VCaP (cell line): ENCODE data around the gene APBA2.

Experiments used
- H3K27ac ChIP-seq: fragments of 450-650 bp; 2 replicates; pipeline ENCODE4 v1.5.1; 2017
- TF ChIP-seq, protein P1 (sequence below): fragments of 450-650 bp; conservative IDR thresholded peaks from 2 replicates; pipeline ENCODE4 v1.5.1; 2017; ENCODE audit warnings: mild to moderate bottlenecking, moderate library complexity

APBA2 gene

GRCh38 chr15:28950916-28951315 is 65.1 kb downstream of the APBA2 start:
- TF ChIP-seq, protein P1, sequence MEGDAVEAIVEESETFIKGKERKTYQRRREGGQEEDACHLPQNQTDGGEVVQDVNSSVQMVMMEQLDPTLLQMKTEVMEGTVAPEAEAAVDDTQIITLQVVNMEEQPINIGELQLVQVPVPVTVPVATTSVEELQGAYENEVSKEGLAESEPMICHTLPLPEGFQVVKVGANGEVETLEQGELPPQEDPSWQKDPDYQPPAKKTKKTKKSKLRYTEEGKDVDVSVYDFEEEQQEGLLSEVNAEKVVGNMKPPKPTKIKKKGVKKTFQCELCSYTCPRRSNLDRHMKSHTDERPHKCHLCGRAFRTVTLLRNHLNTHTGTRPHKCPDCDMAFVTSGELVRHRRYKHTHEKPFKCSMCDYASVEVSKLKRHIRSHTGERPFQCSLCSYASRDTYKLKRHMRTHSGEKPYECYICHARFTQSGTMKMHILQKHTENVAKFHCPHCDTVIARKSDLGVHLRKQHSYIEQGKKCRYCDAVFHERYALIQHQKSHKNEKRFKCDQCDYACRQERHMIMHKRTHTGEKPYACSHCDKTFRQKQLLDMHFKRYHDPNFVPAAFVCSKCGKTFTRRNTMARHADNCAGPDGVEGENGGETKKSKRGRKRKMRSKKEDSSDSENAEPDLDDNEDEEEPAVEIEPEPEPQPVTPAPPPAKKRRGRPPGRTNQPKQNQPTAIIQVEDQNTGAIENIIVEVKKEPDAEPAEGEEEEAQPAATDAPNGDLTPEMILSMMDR = no peak
- no peak overlapping the region for H3K27ac ChIP-seq

DNA sequence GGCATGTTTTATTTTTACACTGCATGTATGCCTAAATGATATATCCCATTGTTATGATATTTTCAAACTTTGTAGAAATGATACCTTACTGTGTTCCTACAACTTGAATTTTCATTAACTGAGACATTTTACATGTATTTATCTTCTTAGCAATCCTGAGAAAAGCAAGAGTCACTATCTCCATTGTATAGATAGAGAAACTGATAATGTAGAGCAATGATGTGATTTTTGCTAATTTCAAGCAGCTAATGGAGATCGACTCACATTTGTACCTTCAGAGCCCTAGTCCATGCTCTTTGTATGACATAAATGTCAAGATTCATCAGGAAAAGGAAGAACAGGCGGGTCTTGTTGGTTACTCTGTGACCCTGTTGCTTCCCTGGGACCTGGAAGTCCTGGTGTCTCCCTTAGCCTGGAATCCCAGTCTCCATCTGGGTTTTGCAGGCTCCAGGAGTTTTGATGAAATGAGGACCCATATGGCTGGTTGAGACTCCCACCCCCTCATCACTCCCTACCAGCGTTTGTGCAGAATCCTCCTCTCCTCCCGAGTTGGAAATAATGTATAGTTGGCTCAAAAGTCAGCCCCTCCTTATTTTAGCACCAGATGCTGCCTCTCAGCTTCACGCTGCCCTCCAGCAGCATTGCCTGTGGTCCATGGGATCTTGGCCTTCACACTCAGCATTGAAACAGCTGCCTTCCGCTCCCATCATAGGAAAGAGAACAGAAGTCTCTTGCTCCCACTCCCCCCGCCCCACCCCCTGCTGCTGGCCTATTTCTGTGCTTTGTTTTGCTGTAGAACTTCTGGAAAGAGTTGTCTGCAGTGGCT is 67.1 kb downstream of the APBA2 start:
- TF ChIP-seq, protein P1 = no peak
- no peak overlapping the region for H3K27ac ChIP-seq

DNA sequence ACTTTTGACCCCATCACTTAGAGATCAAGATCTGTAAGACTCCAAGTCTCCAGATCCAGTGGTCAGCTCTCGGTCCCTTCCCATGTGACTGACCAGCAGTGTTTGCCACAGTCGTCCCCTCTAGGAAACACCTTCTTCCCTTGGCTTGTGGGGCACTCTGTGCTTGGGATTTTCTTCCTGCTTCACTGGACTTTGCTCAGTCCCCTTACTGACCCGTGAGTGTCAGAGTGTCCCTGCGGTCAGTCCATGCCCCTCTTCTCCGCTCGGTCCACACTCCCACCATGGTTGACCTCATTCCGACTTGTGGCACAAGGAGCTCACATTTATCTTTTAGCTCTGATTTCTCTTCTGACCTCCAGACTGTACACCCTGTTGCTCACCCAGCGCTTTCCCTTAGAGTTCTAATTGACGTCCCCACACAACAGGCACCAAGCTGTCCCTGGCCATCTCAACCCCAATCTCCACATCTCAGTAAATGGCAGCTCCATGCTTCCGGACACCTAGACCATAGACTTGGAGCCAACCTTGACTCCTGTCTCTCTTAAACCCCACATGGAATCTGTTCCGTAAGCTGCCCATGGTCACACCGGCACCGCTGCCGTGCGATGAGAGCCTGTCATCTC is 67.9 kb downstream of the APBA2 start:
- TF ChIP-seq, protein P1 = no peak
- H3K27ac ChIP-seq = no peak overlapping the region

- TF ChIP-seq, protein P1 = no peak
- H3K27ac ChIP-seq = peak overlapping the region; percentile 70
Observed at GRCh38 chr15:28954466-28955159, 68.8 kb downstream of the APBA2 start.

- TF ChIP-seq, protein P1 = no peak
- H3K27ac ChIP-seq = peak overlapping the region; percentile 70
Observed at GRCh38 chr15:28955160-28955992, 69.6 kb downstream of the APBA2 start.

GRCh38 chr15:28955993-28956421 is 70.2 kb downstream of the APBA2 start:
- H3K27ac ChIP-seq = peak overlapping the region; percentile 70
- TF ChIP-seq, protein P1 = no peak
